Right atrium auricular region (tissue), 2 donors: ENCODE data around the gene PCDHB3. TPM values are rescaled to one million over a fixed set of nuclear protein-coding genes. Genes with fewer than 3 reads are reported as not detected.

ENCODE experiments used
- DNase-seq: peaks from one replicate; pipeline ENCODE4 v3.0.0-alpha.2; 2019; ENCODE audit warnings: low spot score
- H3K27ac ChIP-seq, 2 donors: fragments of 200-600 bp; sonication (generic); 1 replicate in 1 of 2; 2 replicates in 1 of 2; pipeline ENCODE4 v1.5.1; 2016 to 2019
- H3K27me3 ChIP-seq, 2 donors: fragments of 200-600 bp; sonication (generic); one replicate each; pipeline versions ENCODE4 v1.5.1 to v1.6.0; 2017 to 2019
- H3K36me3 ChIP-seq: fragments of 200-600 bp; sonication (generic); one replicate; pipeline ENCODE4 v1.5.1; 2016
- H3K4me1 ChIP-seq, 2 donors: fragments of 200-600 bp; sonication (generic); one replicate each; pipeline versions ENCODE4 v1.5.1 to v1.6.0; 2017 to 2019
- H3K4me3 ChIP-seq, 2 donors: fragments of 200-600 bp; sonication (generic); 1 replicate in 1 of 2; 2 replicates in 1 of 2; pipeline ENCODE4 v1.5.1; 2017 to 2019; ENCODE audit warnings: mild to moderate bottlenecking in 1 of 2, moderate library complexity in 1 of 2
- H3K9me3 ChIP-seq, 2 donors: fragments of 200-600 bp; sonication (generic); one replicate each; pipeline ENCODE4 v1.5.1; 2019
- total RNA-seq, 2 donors: library from RNA; depleted of rRNA; stranded (reverse); fragments of >200 nt; gene quantifications; one replicate each; pipeline ENCODE4 v1.1.0, GENCODE V29; 2016
- TF ChIP-seq, protein P1 (sequence below), 2 donors: fragments of 200-600 bp; sonication (generic); IDR thresholded peaks; one replicate each; pipeline ENCODE4 v1.5.1; 2019; ENCODE audit warnings: antibody characterized with exemption in 2 of 2

Gene PCDHB3
- under 1 TPM; 0.63 to 0.83 TPM for total RNA-seq

- H3K9me3 ChIP-seq, result peaks cover 5 to 25% of the 10 kb centered on the region in 2 donors
- peak within 1 kb of the TSS in 1 of 2 donors; percentile 33 for H3K4me3 ChIP-seq
- no peak within 1 kb of the TSS for H3K27ac ChIP-seq
- TF ChIP-seq, protein P1, sequence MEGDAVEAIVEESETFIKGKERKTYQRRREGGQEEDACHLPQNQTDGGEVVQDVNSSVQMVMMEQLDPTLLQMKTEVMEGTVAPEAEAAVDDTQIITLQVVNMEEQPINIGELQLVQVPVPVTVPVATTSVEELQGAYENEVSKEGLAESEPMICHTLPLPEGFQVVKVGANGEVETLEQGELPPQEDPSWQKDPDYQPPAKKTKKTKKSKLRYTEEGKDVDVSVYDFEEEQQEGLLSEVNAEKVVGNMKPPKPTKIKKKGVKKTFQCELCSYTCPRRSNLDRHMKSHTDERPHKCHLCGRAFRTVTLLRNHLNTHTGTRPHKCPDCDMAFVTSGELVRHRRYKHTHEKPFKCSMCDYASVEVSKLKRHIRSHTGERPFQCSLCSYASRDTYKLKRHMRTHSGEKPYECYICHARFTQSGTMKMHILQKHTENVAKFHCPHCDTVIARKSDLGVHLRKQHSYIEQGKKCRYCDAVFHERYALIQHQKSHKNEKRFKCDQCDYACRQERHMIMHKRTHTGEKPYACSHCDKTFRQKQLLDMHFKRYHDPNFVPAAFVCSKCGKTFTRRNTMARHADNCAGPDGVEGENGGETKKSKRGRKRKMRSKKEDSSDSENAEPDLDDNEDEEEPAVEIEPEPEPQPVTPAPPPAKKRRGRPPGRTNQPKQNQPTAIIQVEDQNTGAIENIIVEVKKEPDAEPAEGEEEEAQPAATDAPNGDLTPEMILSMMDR (IDR thresholded peaks at IDR 0.05), result peak in 1 of 2 donors; percentile 57
- H3K27me3 ChIP-seq, result no peaks in the 10 kb centered on the region
- H3K4me1 ChIP-seq, result no peaks in the 10 kb centered on the region
- no peak for DNase-seq
- no peaks in the 10 kb centered on the region for H3K36me3 ChIP-seq
Observed at GRCh38 chr5:141100243-141100805, at the start of gene PCDHB3. Gene PCDHB3 (plus strand): TSS chr5:141100473. CDS start chr5:141100650, 177 bp downstream.

GRCh38 chr5:141050622-141051520, 49.4 kb upstream of the PCDHB3 start, which contains the start of gene PCDHB1:
Gene PCDHB1 (plus strand): TSS chr5:141051374. CDS start chr5:141051471, 97 bp downstream.
- Histone ChIP-seq H3K27me3 (no peaks in the 10 kb centered on the region), H3K4me3 (peak within 1 kb of the TSS; percentile 23 to 44), H3K36me3 (no peaks in the 10 kb centered on the region), H3K4me1 (peaks cover 0 to 3% of the 10 kb centered on the region in 2 donors), H3K27ac (no peak within 1 kb of the TSS), H3K9me3 (no peaks in the 10 kb centered on the region)
- TF ChIP-seq, protein P1 (IDR thresholded peaks at IDR 0.05), result no peak
- DNase-seq, result no peak

DNA sequence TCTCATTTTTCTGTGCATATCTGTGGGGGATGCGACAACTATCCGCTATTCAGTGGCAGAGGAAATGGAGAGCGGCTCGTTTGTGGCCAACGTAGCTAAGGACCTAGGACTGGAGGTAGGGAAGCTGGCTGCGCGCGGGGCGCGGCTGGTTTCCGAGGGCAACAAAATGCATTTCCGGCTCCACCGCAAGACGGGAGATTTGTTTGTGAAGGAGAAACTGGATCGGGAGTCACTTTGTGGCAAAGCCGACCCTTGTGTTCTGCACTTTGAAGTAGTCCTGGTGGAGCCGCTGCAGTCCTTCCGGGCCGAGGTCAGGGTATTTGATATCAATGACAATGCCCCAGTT, 48.8 kb upstream of the PCDHB3 start:
- TF ChIP-seq, protein P1 (IDR thresholded peaks at IDR 0.05), result no peak
- DNase-seq, result no peak
- peaks cover 0 to 3% of the 10 kb centered on the region in 2 donors for H3K4me1 ChIP-seq
- no peak overlapping the region for H3K27ac ChIP-seq
- no peaks in the 10 kb centered on the region for H3K9me3 ChIP-seq
- H3K27me3 ChIP-seq, result no peaks in the 10 kb centered on the region
- H3K36me3 ChIP-seq, result no peaks in the 10 kb centered on the region
- H3K4me3 ChIP-seq, result peak overlapping the region; percentile 23 to 44

DNA sequence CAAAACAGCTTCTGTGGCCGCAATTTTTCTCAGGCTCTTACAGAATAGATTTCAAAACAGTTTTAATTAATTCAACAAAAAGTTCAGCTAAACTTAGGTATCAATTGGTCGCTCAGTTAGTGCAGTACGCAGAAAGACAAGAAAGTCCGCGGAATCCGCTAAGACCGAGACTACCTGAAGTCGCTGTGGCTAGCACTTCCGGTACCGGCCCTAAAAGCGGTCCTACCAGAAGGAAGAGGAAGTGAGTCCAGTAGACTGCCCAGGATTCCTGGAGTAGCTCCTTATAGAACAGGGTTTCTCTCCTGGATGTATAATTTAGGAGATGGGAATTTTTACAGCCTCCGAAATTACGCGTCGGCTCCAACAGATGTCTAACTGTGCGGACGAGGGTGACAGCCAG, 22.4 kb upstream of the PCDHB3 start:
- DNase-seq, result no peak
- peaks cover 0 to 6% of the 10 kb centered on the region in 2 donors for H3K9me3 ChIP-seq
- no peaks in the 10 kb centered on the region for H3K4me1 ChIP-seq
- no peaks in the 10 kb centered on the region for H3K36me3 ChIP-seq
- TF ChIP-seq, protein P1 (IDR thresholded peaks at IDR 0.05), result no peak
- H3K27ac ChIP-seq, result no peak overlapping the region
- peaks cover 0 to 9% of the 10 kb centered on the region in 2 donors for H3K27me3 ChIP-seq
- peak overlapping the region in 1 of 2 donors; percentile 30 for H3K4me3 ChIP-seq

- no peak for DNase-seq
- TF ChIP-seq, protein P1 (IDR thresholded peaks at IDR 0.05), result no peak
- Histone ChIP-seq H3K27me3 (peaks cover 0 to 9% of the 10 kb centered on the region in 2 donors), H3K36me3 (no peaks in the 10 kb centered on the region), H3K9me3 (peaks cover 0 to 18% of the 10 kb centered on the region in 2 donors), H3K4me3 (no peak overlapping the region), H3K4me1 (no peaks in the 10 kb centered on the region), H3K27ac (no peak overlapping the region)
Observed at GRCh38 chr5:141082228-141082627, 18.0 kb upstream of the PCDHB3 start.
